K562 (cell line): ENCODE measurements around the gene COL5A1.

Experiments
- ATF1 ChIP-seq, 2 experiments: fragments of 450-650 bp in 1 of 2; IDR thresholded peaks; 2 replicates each; pipeline ENCODE4 v1.6.1; 2016; ENCODE audit warnings: missing compliant biosample characterization in 1 of 2, missing genetic modification characterization in 1 of 2
- CCAR2 ChIP-seq: fragments of 200-400 bp; formaldehyde crosslinking; IDR thresholded peaks from 2 replicates; pipeline ENCODE4 v1.6.1; 2017; ENCODE audit warnings: mild to moderate bottlenecking, low read depth, low read length
- CREB1 ChIP-seq, 2 experiments: sonication (generic) in 1 of 2; formaldehyde crosslinking in 1 of 2; IDR thresholded peaks; 2 replicates each; pipeline versions ENCODE4 v1.6.1 to v1.8.0; 2012 to 2022; ENCODE audit warnings: inconsistent platforms in 1 of 2, mild to moderate bottlenecking in 1 of 2, missing genetic modification reagents in 1 of 2, moderate library complexity in 1 of 2
- DPF2 ChIP-seq: fragments of 450-650 bp; IDR thresholded peaks from 2 replicates; pipeline ENCODE4 v1.6.1; 2016
- PCBP2 ChIP-seq: fragments of 200-400 bp; formaldehyde crosslinking; IDR thresholded peaks from 2 replicates; pipeline ENCODE4 v1.6.1; 2018; ENCODE audit warnings: low read length, low read depth, mild to moderate bottlenecking, moderate library complexity; ENCODE audit not compliant: poor library complexity, severe bottlenecking
- RBM15 ChIP-seq: fragments of 200-400 bp; formaldehyde crosslinking; IDR thresholded peaks from 2 replicates; pipeline ENCODE4 v1.6.1; 2018; ENCODE audit warnings: mild to moderate bottlenecking, low read length, moderate library complexity; ENCODE audit not compliant: insufficient read depth
- SIN3A ChIP-seq, 2 experiments: fragments of 150-350 bp in 1 of 2; IDR thresholded peaks; 2 replicates each; pipeline ENCODE4 v1.6.1; 2011 to 2016; ENCODE audit warnings: borderline replicate concordance in 2 of 2, low read depth in 2 of 2, low read length in 2 of 2, mild to moderate bottlenecking in 2 of 2, moderate library complexity in 2 of 2; ENCODE audit not compliant: control insufficient read depth in 1 of 2
- TBL1XR1 ChIP-seq, 2 experiments: IDR thresholded peaks; 2 replicates each; pipeline ENCODE4 v1.6.1; 2012; ENCODE audit warnings: improper control_type of control experiment in 2 of 2, low read length in 2 of 2, mild to moderate bottlenecking in 1 of 2
- TCF7L2 ChIP-seq: fragments of 150-350 bp; IDR thresholded peaks from 2 replicates; pipeline ENCODE4 v1.6.1; 2016; ENCODE audit warnings: low read depth, mild to moderate bottlenecking, low read length, moderate library complexity
- ZBTB1 ChIP-seq: sonication (generic); formaldehyde crosslinking; IDR thresholded peaks from 2 replicates; pipeline ENCODE4 v1.8.1; 2023; ENCODE audit warnings: missing genetic modification reagents, low read depth, mild to moderate bottlenecking, borderline replicate concordance
- ZC3H4 ChIP-seq: sonication (generic); formaldehyde crosslinking; IDR thresholded peaks from 2 replicates; pipeline ENCODE4 v1.9.0; 2021; ENCODE audit warnings: missing genetic modification reagents, borderline replicate concordance
- ZC3H8 ChIP-seq: fragments of 450-650 bp; IDR thresholded peaks from 2 replicates; pipeline ENCODE4 v1.6.1; 2017
- ZNF121 ChIP-seq: sonication (generic); formaldehyde crosslinking; conservative IDR thresholded peaks from 2 replicates; pipeline ENCODE4 v1.8.0; 2022; ENCODE audit warnings: missing genetic modification reagents
- ZNF133 ChIP-seq: fragments of 250-450 bp; sonication (Bioruptor Pico); IDR thresholded peaks from 2 replicates; pipeline ENCODE4 v1.4.0; 2020; ENCODE audit warnings: mild to moderate bottlenecking

DNA sequence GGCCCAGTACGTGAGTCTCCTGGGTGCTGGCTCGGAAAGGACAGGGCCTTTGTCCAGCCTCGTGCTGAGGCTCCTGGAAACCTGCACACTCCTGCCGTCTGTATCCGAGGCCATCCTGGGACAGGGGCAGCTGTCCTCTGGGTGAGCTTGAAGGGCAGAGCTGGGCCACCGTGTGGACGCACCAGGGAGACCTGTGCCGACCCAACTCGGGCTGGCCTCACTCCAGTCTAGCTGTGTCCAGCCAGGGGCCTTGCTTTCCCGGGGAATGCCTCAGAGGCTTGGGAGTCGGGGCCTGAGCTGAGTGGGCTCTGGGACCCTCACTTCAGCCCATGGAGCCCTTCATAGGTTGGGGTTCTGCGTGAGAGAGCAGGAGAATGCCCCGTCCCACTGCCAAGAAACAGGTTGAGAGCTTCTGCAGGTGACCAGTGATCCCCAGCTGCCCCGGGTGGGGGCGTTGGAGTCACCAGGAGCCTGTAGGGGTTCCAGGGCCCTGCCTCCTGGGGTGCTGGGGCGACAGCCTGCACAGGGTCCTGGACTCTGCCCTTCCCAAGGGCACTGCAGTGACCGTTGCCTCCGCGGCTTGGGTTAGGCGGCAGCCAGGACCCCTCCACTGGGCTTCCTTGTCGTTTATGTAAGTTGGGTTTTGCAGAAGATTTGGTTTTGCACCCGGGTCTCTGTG, 60.1 kb downstream of the COL5A1 start:
- TF ChIP-seq ZC3H4, result no peak
- TF ChIP-seq DPF2, result no peak
- no peak for TF ChIP-seq TCF7L2
- no peak for TF ChIP-seq ZBTB1
- TF ChIP-seq ZNF121 (CRISPR knock-in tag), result no peak
- no peak for TF ChIP-seq CCAR2
- TF ChIP-seq RBM15, result no peak
- TF ChIP-seq ATF1 (CRISPR knock-in tag; IDR thresholded peaks at IDR 0.05), result no peak
- no peak for TF ChIP-seq ATF1 (tag; IDR thresholded peaks at IDR 0.05)
- TF ChIP-seq CREB1 (IDR thresholded peaks at IDR 0.05), result no peak
- no peak for TF ChIP-seq CREB1 (CRISPR knock-in tag; IDR thresholded peaks at IDR 0.05)
- TF ChIP-seq ZC3H8, result no peak
- no peak for TF ChIP-seq SIN3A (IDR thresholded peaks at IDR 0.05; ENCODE audit: borderline replicate concordance in 2 of 2, control insufficient read depth in 1 of 2, low read depth in 2 of 2, low read length in 2 of 2)
- TF ChIP-seq TBL1XR1 (IDR thresholded peaks at IDR 0.05; ENCODE audit: low read length in 2 of 2), result no peak
- TF ChIP-seq ZNF133 (CRISPR knock-in tag), result no peak
- no peak for TF ChIP-seq PCBP2
